A549 treated with DMSO at 1 μM for 4 hours (cell line): ENCODE measurements around the gene HILPDA. TPM values are rescaled to one million over a fixed set of nuclear protein-coding genes. Genes with fewer than 3 reads are reported as not detected.

Experiments
- total RNA-seq: library from RNA; stranded (reverse); fragments of 200-300 nt; extraction: Qiagen RNA extraction; gene quantifications from 5 replicates; pipeline ENCODE4 v1.2.3, GENCODE V29; 2022; ENCODE audit warnings: low read depth

The HILPDA gene
- total RNA-seq: 18.0 to 22.9 TPM (median 22.3 TPM) in 5 replicates

GRCh38 chr7:128455543-128456254 lies at the start of gene HILPDA:
Gene HILPDA (plus strand): TSS chr7:128455878. CDS start chr7:128457269, 1,391 bp downstream.

GRCh38 chr7:128409596-128410450 lies 45.9 kb upstream of the HILPDA start, which contains the start of gene IMPDH1:
Gene IMPDH1 (minus strand): TSS chr7:128409982. CDS start chr7:128409901, 81 bp downstream.

GRCh38 chr7:128476402-128477335 lies 21.0 kb downstream of the HILPDA start, which contains the start of gene METTL2B:
Gene METTL2B (plus strand): TSS chr7:128476748. CDS start chr7:128476766, 18 bp downstream.

Other genes with a start within 250 kb of the HILPDA start
- not detected in 5 replicates for gene LEP, start 214.6 kb upstream of the HILPDA start, total RNA-seq
- 58.1 to 64.3 TPM (median 59.3 TPM) in 5 replicates for gene RBM28, start 112.0 kb upstream of the HILPDA start, total RNA-seq
- gene PRRT4, start 94.2 kb upstream of the HILPDA start, total RNA-seq: 0.19 to 0.43 TPM (median 0.37 TPM) in 5 replicates
- gene IMPDH1, start 45.9 kb upstream of the HILPDA start, total RNA-seq: 76.1 to 93.1 TPM (median 88.5 TPM) in 5 replicates
- 20.1 to 29.7 TPM (median 26.5 TPM) in 5 replicates for gene METTL2B, start 20.9 kb downstream of the HILPDA start, total RNA-seq
- gene GARIN1A, start 216.4 kb downstream of the HILPDA start, total RNA-seq: 0.26 to 0.80 TPM (median 0.65 TPM) in 5 replicates